GM15510 (cell line): ENCODE results near the gene PILRB.

Experiments
- POLR2A ChIP-seq: IDR thresholded peaks from 3 replicates; pipeline ENCODE4 v1.6.1; 2011; ENCODE audit warnings: borderline replicate concordance; ENCODE audit not compliant: insufficient read length; ENCODE audit errors: extremely low read depth

PILRB gene

GRCh38 chr7:100363098-100363497 is 5.2 kb downstream of the PILRB start:
- no peak for TF ChIP-seq POLR2A

- TF ChIP-seq POLR2A, result no peak
These were observed 6.6 kb downstream of the PILRB start for GRCh38 chr7:100364480-100364879.

GRCh38 chr7:100366411-100367250 is 8.7 kb downstream of the PILRB start:
- no peak for TF ChIP-seq POLR2A

- TF ChIP-seq POLR2A, result no peak
These were observed 9.3 kb downstream of the PILRB start for GRCh38 chr7:100367251-100367620.

GRCh38 chr7:100367676-100368613 is 10.0 kb downstream of the PILRB start:
- no peak for TF ChIP-seq POLR2A

- peak; percentile 36 for TF ChIP-seq POLR2A
These were observed 11.2 kb downstream of the PILRB start for GRCh38 chr7:100369105-100369504.

GRCh38 chr7:100370303-100370702 is 12.4 kb downstream of the PILRB start:
- TF ChIP-seq POLR2A, result no peak

- TF ChIP-seq POLR2A, result no peak
These were observed 12.8 kb downstream of the PILRB start for GRCh38 chr7:100370746-100371145.

- TF ChIP-seq POLR2A, result no peak
These were observed 13.7 kb downstream of the PILRB start for GRCh38 chr7:100371561-100372171.

- no peak for TF ChIP-seq POLR2A
These were observed 14.3 kb downstream of the PILRB start for GRCh38 chr7:100372256-100372655.

- TF ChIP-seq POLR2A, result no peak
These were observed 14.8 kb downstream of the PILRB start for GRCh38 chr7:100372694-100373093.

- no peak for TF ChIP-seq POLR2A
These were observed 15.4 kb downstream of the PILRB start, which contains the start of gene PILRA for GRCh38 chr7:100373261-100373831. TSS of gene PILRA (plus strand) at chr7:100373487. CDS start at chr7:100373657, 170 bp downstream.

GRCh38 chr7:100374601-100375000 is 16.7 kb downstream of the PILRB start:
- TF ChIP-seq POLR2A, result no peak

- TF ChIP-seq POLR2A, result no peak
These were observed 18.1 kb downstream of the PILRB start for GRCh38 chr7:100376066-100376465.
